Measurements from ENCODE around the gene FAM124A. TPM values are rescaled to one million over a fixed set of nuclear protein-coding genes. Genes with fewer than 3 reads are reported as not detected.

FAM124A gene
- total RNA-seq, 2 donors from 2014 or later: 4.2 to 13.7 TPM

DNA sequence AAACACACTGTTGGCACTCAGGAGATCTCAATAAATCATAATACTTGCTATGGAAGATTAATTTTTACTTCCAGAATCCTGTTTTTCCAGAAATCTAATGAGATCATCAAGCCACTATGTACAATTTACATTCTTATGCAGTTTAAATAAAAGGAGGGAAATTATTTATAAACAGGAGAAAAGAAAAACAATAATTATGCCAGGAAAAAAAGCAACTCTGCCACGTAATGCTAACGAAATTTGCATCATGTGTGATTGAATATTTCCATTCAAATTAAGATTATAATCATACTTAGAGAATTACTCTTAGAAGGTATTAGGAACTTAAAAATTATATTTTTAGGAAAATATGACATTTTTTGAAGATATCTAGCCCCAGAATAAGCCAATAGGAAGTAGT is 13.0 kb downstream of the FAM124A start:
- TF ChIP-seq CTCF (IDR thresholded peaks at IDR 0.05): no peak
- no peaks in the 10 kb centered on the region for H3K9me3 ChIP-seq
- DNase-seq (ENCODE audit: low spot score) (no peak), ATAC-seq (ENCODE audit: insufficient number of reproducible peaks, low FRiP score, low read depth) (no peak)
- no peaks in the 10 kb centered on the region for H3K27me3 ChIP-seq (replicated peaks; ENCODE audit: insufficient read depth)
- H3K4me1 ChIP-seq (ENCODE audit: control insufficient read depth in 1 of 2, low read depth in 2 of 2): peaks cover 0 to 7% of the 10 kb centered on the region in 2 donors
- no peaks in the 10 kb centered on the region for H3K36me3 ChIP-seq
- no peak overlapping the region for H3K4me3 ChIP-seq
- H3K27ac ChIP-seq: no peak overlapping the region

DNA sequence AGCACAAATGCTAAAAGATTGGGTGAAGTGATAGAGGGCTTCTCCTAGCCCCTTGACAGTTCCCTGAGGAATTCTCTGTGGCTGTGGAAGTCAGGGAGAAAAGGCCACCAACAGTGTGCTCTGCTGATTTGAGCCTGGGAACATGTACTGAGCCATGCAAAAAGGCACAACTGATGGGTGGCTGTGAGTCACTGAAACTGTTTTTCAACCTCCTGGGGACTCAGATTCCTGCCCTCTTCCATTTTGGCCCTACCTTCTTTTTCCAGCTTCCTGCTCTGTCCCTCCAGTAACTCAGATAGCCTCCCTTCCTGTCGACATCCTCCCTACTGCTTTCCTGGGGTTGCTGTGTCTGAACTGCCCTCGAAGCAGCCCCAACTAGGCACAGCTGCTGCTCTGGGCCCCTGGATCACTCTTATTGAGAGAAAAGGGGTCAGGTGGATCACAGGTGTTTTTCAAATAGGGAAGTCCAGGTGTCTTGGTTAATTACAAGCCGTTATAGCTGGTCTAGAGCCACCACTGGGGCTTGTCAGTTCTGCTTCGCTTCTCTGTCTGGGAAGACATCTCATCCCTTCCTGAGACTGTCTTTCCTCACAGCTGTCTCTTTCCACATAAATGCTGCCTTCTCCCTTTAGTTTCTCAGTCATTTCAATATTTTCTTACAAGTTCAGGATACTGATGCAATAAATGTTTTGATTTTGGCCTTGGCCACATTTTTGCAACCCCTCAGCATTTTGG is 13.7 kb downstream of the FAM124A start:
- DNase-seq (ENCODE audit: low spot score) (no peak), ATAC-seq (ENCODE audit: insufficient number of reproducible peaks, low FRiP score, low read depth) (no peak)
- H3K27me3 ChIP-seq (replicated peaks; ENCODE audit: insufficient read depth): no peaks in the 10 kb centered on the region
- H3K4me3 ChIP-seq: no peak overlapping the region
- H3K36me3 ChIP-seq: no peaks in the 10 kb centered on the region
- no peaks in the 10 kb centered on the region for H3K9me3 ChIP-seq
- TF ChIP-seq CTCF (IDR thresholded peaks at IDR 0.05): no peak
- no peaks in the 10 kb centered on the region for H3K4me1 ChIP-seq (ENCODE audit: control insufficient read depth in 1 of 2, low read depth in 2 of 2)
- H3K27ac ChIP-seq: peak overlapping the region in 1 of 2 donors; percentile 6

DNA sequence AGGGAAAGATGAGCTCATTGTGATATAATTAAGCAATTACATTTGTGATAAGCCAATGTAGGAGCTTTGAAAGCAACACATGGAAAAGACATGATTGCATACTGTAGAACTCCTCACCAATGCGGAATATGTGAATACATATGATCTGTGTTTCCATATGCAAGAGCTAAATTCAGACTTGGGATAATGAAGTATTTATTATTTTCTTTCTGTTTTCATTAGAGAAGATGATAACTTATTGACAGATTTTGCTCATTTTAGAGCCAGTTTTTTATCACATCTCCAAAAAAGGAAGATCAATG is 14.2 kb downstream of the FAM124A start:
- Histone ChIP-seq H3K36me3 (no peaks in the 10 kb centered on the region), H3K4me3 (no peak overlapping the region), H3K27ac (no peak overlapping the region), H3K27me3 (replicated peaks; ENCODE audit: insufficient read depth) (no peaks in the 10 kb centered on the region), H3K9me3 (no peaks in the 10 kb centered on the region), H3K4me1 (ENCODE audit: control insufficient read depth in 1 of 2, low read depth in 2 of 2) (no peaks in the 10 kb centered on the region)
- DNase-seq (ENCODE audit: low spot score) (no peak), ATAC-seq (ENCODE audit: insufficient number of reproducible peaks, low FRiP score, low read depth) (no peak)
- TF ChIP-seq CTCF (IDR thresholded peaks at IDR 0.05): no peak

DNA sequence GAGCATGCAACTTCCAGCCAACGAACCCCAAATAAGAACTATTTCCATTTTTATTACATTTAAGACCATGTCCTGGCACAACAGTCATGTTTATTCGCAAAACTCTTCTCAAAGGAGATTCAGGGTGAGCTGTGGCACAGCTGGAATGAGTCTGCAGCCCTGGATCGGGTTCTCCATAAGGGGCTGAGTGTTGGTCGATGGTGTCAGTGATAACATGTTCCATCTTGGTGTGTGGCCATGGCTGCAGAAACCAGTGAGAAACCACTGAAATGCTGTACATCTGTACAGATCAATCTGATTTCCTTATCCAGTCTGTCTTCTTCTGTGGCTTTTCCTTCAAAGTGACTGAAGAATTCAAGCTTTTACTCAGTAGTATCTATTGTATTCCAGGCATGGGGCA is 15.2 kb downstream of the FAM124A start:
- Histone ChIP-seq H3K36me3 (no peaks in the 10 kb centered on the region), H3K27ac (no peak overlapping the region), H3K4me3 (no peak overlapping the region), H3K27me3 (replicated peaks; ENCODE audit: insufficient read depth) (no peaks in the 10 kb centered on the region), H3K4me1 (ENCODE audit: control insufficient read depth in 1 of 2, low read depth in 2 of 2) (no peaks in the 10 kb centered on the region), H3K9me3 (no peaks in the 10 kb centered on the region)
- TF ChIP-seq CTCF (IDR thresholded peaks at IDR 0.05): no peak
- no peak for ATAC-seq (ENCODE audit: insufficient number of reproducible peaks, low FRiP score, low read depth)
- DNase-seq (ENCODE audit: low spot score): no peak

GRCh38 chr13:51237887-51238286 is 15.7 kb downstream of the FAM124A start:
- DNase-seq (ENCODE audit: low spot score) (no peak), ATAC-seq (ENCODE audit: insufficient number of reproducible peaks, low FRiP score, low read depth) (no peak)
- Histone ChIP-seq H3K4me3 (no peak overlapping the region), H3K9me3 (no peaks in the 10 kb centered on the region), H3K27me3 (replicated peaks; ENCODE audit: insufficient read depth) (no peaks in the 10 kb centered on the region), H3K27ac (no peak overlapping the region), H3K4me1 (ENCODE audit: control insufficient read depth in 1 of 2, low read depth in 2 of 2) (no peaks in the 10 kb centered on the region), H3K36me3 (no peaks in the 10 kb centered on the region)
- TF ChIP-seq CTCF (IDR thresholded peaks at IDR 0.05): no peak
